CMK (cell line): ENCODE data around the gene FRK.
"Not testable (repeated sequence)": the region's sequence is repeated elsewhere in the genome, so short reads cannot be mapped to it uniquely, and the experiment has no call there.

Source experiments
- DNase-seq: peaks from one replicate; pipeline ENCODE4 v3.0.0-alpha.2; 2010; ENCODE audit warnings: low read depth

Gene FRK

GRCh38 chr6:116060572-116061283, at the start of gene FRK:
Gene FRK, minus strand, starts transcription at chr6:116060891. Its CDS starts 580 bp downstream, at chr6:116060311.
- DNase-seq, result no peak

GRCh38 chr6:116108836-116109235, 48.1 kb upstream of the FRK start:
- no peak for DNase-seq

- DNase-seq, result no peak
Measured at GRCh38 chr6:116106146-116106545, 45.5 kb upstream of the FRK start.

- no peak for DNase-seq
Measured at GRCh38 chr6:116105247-116105646, 44.6 kb upstream of the FRK start.

GRCh38 chr6:116104636-116105035, 43.9 kb upstream of the FRK start:
- no peak for DNase-seq

GRCh38 chr6:116102873-116103272, 42.2 kb upstream of the FRK start:
- DNase-seq, result no peak

GRCh38 chr6:116101790-116102189, 41.1 kb upstream of the FRK start:
- no peak for DNase-seq

- DNase-seq, result no peak
Measured at GRCh38 chr6:116101302-116101718, 40.6 kb upstream of the FRK start.

- peak; percentile 37 for DNase-seq
Measured at GRCh38 chr6:116100419-116101301, 40.0 kb upstream of the FRK start, which contains the start of gene NT5DC1. Gene NT5DC1, plus strand, starts transcription at chr6:116100853. Its CDS starts 78 bp downstream, at chr6:116100931.

- DNase-seq, result no peak
Measured at GRCh38 chr6:116099036-116099435, 38.3 kb upstream of the FRK start.

- no peak for DNase-seq
Measured at GRCh38 chr6:116096979-116097816, 36.5 kb upstream of the FRK start.

GRCh38 chr6:116096048-116096759, 35.5 kb upstream of the FRK start:
- DNase-seq, result not testable (repeated sequence)

GRCh38 chr6:116094041-116094440, 33.4 kb upstream of the FRK start:
- no peak for DNase-seq

GRCh38 chr6:116090251-116090650, 29.6 kb upstream of the FRK start:
- no peak for DNase-seq

GRCh38 chr6:116088946-116089345, 28.3 kb upstream of the FRK start:
- DNase-seq, result no peak

- no peak for DNase-seq
Measured at GRCh38 chr6:116087437-116088027, 26.8 kb upstream of the FRK start.

- DNase-seq, result no peak
Measured at GRCh38 chr6:116084284-116084683, 23.6 kb upstream of the FRK start.

GRCh38 chr6:116083052-116083451, 22.4 kb upstream of the FRK start:
- no peak for DNase-seq

- no peak for DNase-seq
Measured at GRCh38 chr6:116078945-116079344, 18.3 kb upstream of the FRK start.

- DNase-seq, result no peak
Measured at GRCh38 chr6:116078522-116078921, 17.8 kb upstream of the FRK start.

GRCh38 chr6:116074732-116075390, 14.2 kb upstream of the FRK start:
- DNase-seq, result no peak
